K562 (cell line): ENCODE results near the gene RPL35. TPM values are rescaled to one million over a fixed set of nuclear protein-coding genes. Genes with fewer than 3 reads are reported as not detected.

Experiments
- ATAC-seq: fragments of 200-7000 bp; cut with Tn5 transposase; 3 replicates; pipeline ENCODE4 v1.9.1; 2020; ENCODE audit warnings: moderate library complexity
- BruUV-seq: library from RNA; stranded (reverse); fragments of 400-500 nt; replicated peaks from 2 replicates; lab custom pipeline; 2021; lab: Mats Ljungman, UMichigan
- CTCF ChIA-PET: fragments of 300-600 bp; formaldehyde crosslinking; extraction: SDS; loops from one replicate; lab custom pipeline; 2021; ENCODE audit warnings: low intra/inter-chr PET ratio; lab: Yijun Ruan, JAX
- POLR2A ChIA-PET: fragments of 300-600, 350-650 bp; sonication (Branson Sonifier 250); formaldehyde crosslinking; extraction: SDS; loops from one replicate; lab custom pipeline; 2021; ENCODE audit warnings: antibody characterized with exemption, inconsistent platforms; lab: Yijun Ruan, JAX
- DNase-seq, 4 experiments: peaks; one replicate each; pipeline versions ENCODE4 v3.0.0 to v3.0.0-alpha.2; 2011 to 2018; ENCODE audit warnings: low spot score in 3 of 4, mixed read lengths in 3 of 4; ENCODE audit errors: extremely low read depth in 1 of 4
- FAIRE-seq: peaks from 2 replicates; lab custom pipeline; 2011; peaks lifted over from hg19 to GRCh38; lab: Jason Lieb, UNC
- H2AFZ ChIP-seq: 2 replicates; pipeline ENCODE4 v1.6.0; 2011; ENCODE audit warnings: low read depth, low read length, control low read depth, inconsistent platforms
- H3K27ac ChIP-seq: fragments of 200-600 bp; 3 replicates; pipeline ENCODE4 v1.8.0; 2011; ENCODE audit warnings: low read depth, mild to moderate bottlenecking, control low read depth, inconsistent platforms, low read length, moderate library complexity, mixed read lengths; ENCODE audit errors: extremely low read depth
- H3K27me3 ChIP-seq, 2 experiments: fragments of 300-600 bp in 1 of 2; 2 replicates in 1 of 2; 3 replicates in 1 of 2; pipeline versions ENCODE4 v1.6.0 to v1.8.0; 2011; ENCODE audit warnings: inconsistent platforms in 2 of 2, low read length in 2 of 2, mild to moderate bottlenecking in 1 of 2, mixed read lengths in 1 of 2, moderate library complexity in 1 of 2; ENCODE audit not compliant: control insufficient read depth in 2 of 2, insufficient read depth in 2 of 2
- H3K36me3 ChIP-seq: fragments of 300-600 bp; 3 replicates; pipeline ENCODE4 v1.8.0; 2011; ENCODE audit warnings: mild to moderate bottlenecking, low read length, inconsistent platforms; ENCODE audit not compliant: control insufficient read depth, insufficient read depth
- H3K4me1 ChIP-seq, 2 experiments: fragments of 200-600 bp in 1 of 2; replicated peaks in 1 of 2; 2 replicates in 1 of 2; 3 replicates in 1 of 2; pipeline versions ENCODE4 v1.5.1 to v1.8.0; 2011; ENCODE audit warnings: inconsistent platforms in 2 of 2, low read length in 2 of 2, mild to moderate bottlenecking in 1 of 2, mixed read lengths in 1 of 2, moderate library complexity in 1 of 2; ENCODE audit not compliant: control insufficient read depth in 2 of 2, insufficient read depth in 2 of 2
- H3K4me2 ChIP-seq: 2 replicates; pipeline ENCODE4 v1.6.1; 2011; ENCODE audit warnings: low read length, control low read depth, inconsistent platforms, mixed read lengths; ENCODE audit not compliant: insufficient read depth
- H3K4me3 ChIP-seq: fragments of 200-600 bp; sonication (generic), shearing (Covaris generic); 2 replicates; pipeline ENCODE4 v1.5.1; 2016; ENCODE audit warnings: control low read depth, inconsistent platforms
- H3K79me2 ChIP-seq: fragments of 200-600 bp; 3 replicates; pipeline ENCODE4 v1.8.0; 2011; ENCODE audit warnings: low read length, inconsistent platforms; ENCODE audit not compliant: control insufficient read depth, insufficient read depth
- H3K9ac ChIP-seq, 2 experiments: 2 replicates each; pipeline versions ENCODE4 v1.6.0 to v1.6.1; 2011; ENCODE audit warnings: low read depth in 2 of 2, low read length in 2 of 2, control low read depth in 1 of 2, inconsistent platforms in 1 of 2, mild to moderate bottlenecking in 1 of 2, mixed read lengths in 1 of 2; ENCODE audit not compliant: insufficient read depth in 1 of 2
- H3K9me1 ChIP-seq: one replicate; pipeline ENCODE4 v1.6.0; 2011; ENCODE audit warnings: inconsistent platforms, mild to moderate bottlenecking, low read length, moderate library complexity; ENCODE audit not compliant: control insufficient read depth, insufficient read depth
- H3K9me3 ChIP-seq: replicated peaks from 2 replicates; pipeline ENCODE4 v1.5.1; 2011; ENCODE audit warnings: low read depth, low read length, inconsistent platforms; ENCODE audit not compliant: control insufficient read depth, insufficient read depth
- H4K20me1 ChIP-seq: replicated peaks from 2 replicates; pipeline ENCODE4 v1.6.1; 2011; ENCODE audit warnings: low read length, inconsistent platforms, mixed read lengths; ENCODE audit not compliant: control insufficient read depth, insufficient read depth
- MBD2 ChIP-seq: sonication (generic); IDR thresholded peaks from 2 replicates; pipeline ENCODE4 v1.6.1; 2016; ENCODE audit warnings: low read depth, borderline replicate concordance
- PHF8 ChIP-seq: fragments of 200-600 bp; sonication (generic); IDR thresholded peaks from 2 replicates; pipeline ENCODE4 v1.6.1; 2012; ENCODE audit warnings: mixed run types, mild to moderate bottlenecking, inconsistent platforms, low read length, moderate library complexity, borderline replicate concordance
- POLR2G ChIP-seq: fragments of 200-400 bp; formaldehyde crosslinking; IDR thresholded peaks from 2 replicates; pipeline ENCODE4 v1.6.1; 2017; ENCODE audit warnings: low read depth, mild to moderate bottlenecking, antibody characterized with exemption, low read length, moderate library complexity
- RBFOX2 ChIP-seq: fragments of 200-400 bp; formaldehyde crosslinking; IDR thresholded peaks from 2 replicates; pipeline ENCODE4 v1.6.1; 2017; ENCODE audit warnings: low read depth, mild to moderate bottlenecking, low read length, moderate library complexity
- ZZZ3 ChIP-seq: fragments of 450-650 bp; IDR thresholded peaks from 2 replicates; pipeline ENCODE4 v1.6.1; 2016; ENCODE audit warnings: antibody characterized with exemption, mild to moderate bottlenecking, moderate library complexity
- WGBS: fragments of 100-300 bp; shearing (Covaris generic); methylation state at CpG from one replicate; pipeline ENCODE4 v1.1.6; 2016; ENCODE audit warnings: low coverage, mixed read lengths; ENCODE audit not compliant: insufficient coverage; ENCODE audit errors: missing lambda C conversion rate; 5-methylcytosine and 5-hydroxymethylcytosine counted together
- in situ Hi-C: fragments of 300-500 bp; cut with MboI; formaldehyde crosslinking; loops from 4 replicates; pipeline ENCODE4 v1.15.0; 2018; ENCODE audit warnings: inconsistent platforms, mixed read lengths
- intact Hi-C: fragments of 100-400 bp; cut with micrococcal nuclease; formaldehyde crosslinking; loops from 2 replicates; pipeline ENCODE4 v1.14.2; 2022
- polyA plus RNA-seq, 8 experiments: library from polyadenylated mRNA; depleted of rRNA in 4 of 8; stranded (reverse) in 5 of 8; unstranded in 3 of 8; fragments of >200 nt; fragmentation: Nextera tagmentation in 2 of 8; fragmentation: Illumina TruSeq in 1 of 8; extraction: Ambion mirVana in 2 of 8; extraction: Trizol in 1 of 8; gene quantifications; 2 replicates each; pipeline versions ENCODE4 v1.2.1 to v1.2.3, GENCODE V29; 2011 to 2014; ENCODE audit warnings: inconsistent platforms in 1 of 8, missing spikeins in 1 of 8
- total RNA-seq, 7 experiments: library from RNA; depleted of rRNA in 6 of 7; stranded (reverse); fragments of >200 nt in 6 of 7; fragmentation: Illumina TruSeq in 2 of 7; extraction: Trizol in 2 of 7; gene quantifications; 2 replicates each; pipeline versions ENCODE4 v1.2.1 to v1.2.3, GENCODE V29; 2011 to 2021; ENCODE audit warnings: low replicate concordance in 1 of 7

RPL35 gene
- total and polyA plus RNA-seq, 9 of the 15 experiments (the other 6 are each of a cell fraction or from before 2014, with no cell fraction given), result 1,755 to 5,101 (median 3,405) TPM

DNA sequence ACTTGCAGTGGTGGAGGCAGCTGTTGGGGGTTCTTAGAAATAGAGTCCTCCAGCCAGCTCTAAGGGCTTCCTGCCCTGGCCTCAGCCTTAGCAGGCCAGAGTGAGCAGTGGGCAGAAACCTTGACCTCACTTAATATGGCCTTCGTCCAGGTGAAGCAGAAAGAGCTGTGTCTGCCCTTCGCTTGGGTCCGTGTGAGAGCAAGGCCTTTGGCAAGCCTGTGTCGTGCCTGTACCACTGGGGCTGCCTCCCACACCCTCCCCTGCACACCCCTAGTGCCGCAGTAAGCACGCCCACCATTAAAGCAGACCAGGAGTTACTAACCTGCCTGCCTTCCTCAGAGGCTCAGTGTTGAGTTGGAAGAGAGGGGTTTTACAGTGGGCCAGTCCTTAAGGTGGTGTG lies 13.7 kb upstream of the RPL35 start:
- Histone ChIP-seq H3K9ac (peak overlapping the region in 1 of 2 experiments; percentile 46; a peak in 1 of 4 replicates), H3K9me1 (peaks cover 15% of the 10 kb centered on the region), H2AFZ (no peak overlapping the region), H3K4me3 (no peak overlapping the region), H4K20me1 (peaks cover 25% of the 10 kb centered on the region)
- intact Hi-C loops (no loop called here), in situ Hi-C loops (no loop called here)
- no peak for DNase-seq
- ChIA-PET POLR2A (interaction anchor here (0.8 to 4.0 kb wide), 2 partner anchors 13 to 66 kb away, joined by 4 to 30 read pairs; partner anchors contain the start of genes ARPC5L, GOLGA1 and RPL35), CTCF (no interaction called here)
- 92% methylated on average over 6 of the region's 6 CpGs for WGBS
- TF ChIP-seq POLR2G, result peak; percentile 39
- no peak for TF ChIP-seq MBD2
- TF ChIP-seq PHF8, result no peak
- TF ChIP-seq, all 486 proteins: peak for 1
- H3K27me3 ChIP-seq, result no peaks in the 10 kb centered on the region
- no TSS peak for BruUV-seq
- no peaks in the 10 kb centered on the region for H3K9me3 ChIP-seq
- H3K36me3 ChIP-seq, result peaks cover 92% of the 10 kb centered on the region
- H3K27ac ChIP-seq, result no peak overlapping the region
- FAIRE-seq (no peak), ATAC-seq (no peak)
- no peak overlapping the region for H3K4me2 ChIP-seq
- peaks cover 15 to 19% of the 10 kb centered on the region in 2 experiments; a peak in 4 of 5 replicates for H3K4me1 ChIP-seq
- H3K79me2 ChIP-seq, result peaks cover 53% of the 10 kb centered on the region

DNA sequence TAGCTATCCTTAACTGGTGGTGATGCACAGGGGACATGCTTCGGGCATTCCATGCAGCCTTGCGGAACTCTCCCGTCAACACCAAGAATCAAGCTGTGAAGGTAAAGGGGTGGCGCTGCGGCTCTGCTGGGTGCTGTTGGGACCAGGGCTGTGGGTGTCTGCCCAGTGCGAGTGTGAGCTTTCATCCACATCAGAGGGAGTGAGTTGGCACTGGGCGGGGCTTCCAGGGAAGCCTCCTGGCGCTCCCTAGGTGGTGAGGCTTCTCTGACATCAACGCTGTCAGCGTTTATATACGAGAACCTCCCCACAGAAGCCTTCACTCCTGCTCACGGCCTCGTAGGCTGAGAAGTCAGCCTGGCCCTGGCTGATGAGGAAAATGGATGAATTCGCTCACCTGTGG lies 11.9 kb upstream of the RPL35 start:
- H4K20me1 ChIP-seq, result peaks cover 29% of the 10 kb centered on the region
- POLR2A ChIA-PET, result interaction anchor here (1.5 kb wide), 1 partner anchor 18 kb away, joined by 4 read pairs; no protein-coding TSS in a partner anchor
- FAIRE-seq, result no peak
- ATAC-seq, result no peak
- intact Hi-C loops, result no loop called here
- H3K36me3 ChIP-seq, result peaks cover 84% of the 10 kb centered on the region
- no peak overlapping the region for H2AFZ ChIP-seq
- in situ Hi-C loops, result no loop called here
- no peak overlapping the region; the same call in 2 of the 3 replicates for H3K27ac ChIP-seq
- CTCF ChIA-PET, result no interaction called here
- BruUV-seq, result no TSS peak
- no peak for DNase-seq
- H3K9ac ChIP-seq, result peak overlapping the region in 1 of 2 experiments; percentile 14; a peak in 1 of 4 replicates
- H3K9me3 ChIP-seq, result no peaks in the 10 kb centered on the region
- H3K79me2 ChIP-seq, result peaks cover 70% of the 10 kb centered on the region
- H3K9me1 ChIP-seq, result peaks cover 16% of the 10 kb centered on the region
- peaks cover 18 to 34% of the 10 kb centered on the region in 2 experiments; a peak in 4 of 5 replicates for H3K4me1 ChIP-seq
- no peak overlapping the region for H3K4me2 ChIP-seq
- 98% methylated on average over 14 of the region's 14 CpGs for WGBS
- TF ChIP-seq ZZZ3 (no peak), POLR2G (peak; percentile 48), RBFOX2 (peak; percentile 69)
- H3K4me3 ChIP-seq, result no peak overlapping the region
- no peaks in the 10 kb centered on the region for H3K27me3 ChIP-seq
